ENCODE data around the gene NELFE.
"Not testable (repeated sequence)": the region's sequence is repeated elsewhere in the genome, so short reads cannot be mapped to it uniquely, and the experiment has no call there.

Gene NELFE

GRCh38 chr6:31949926-31950548, 8.7 kb downstream of the NELFE start:
- no peak for DNase-seq (ENCODE audit: low spot score)

GRCh38 chr6:31948753-31949413, 9.9 kb downstream of the NELFE start:
- no peak for DNase-seq (ENCODE audit: low spot score)

- DNase-seq (ENCODE audit: low spot score): no peak
Measured at GRCh38 chr6:31948306-31948705, 10.5 kb downstream of the NELFE start.

- DNase-seq (ENCODE audit: low spot score): no peak
Measured at GRCh38 chr6:31947864-31948263, 10.9 kb downstream of the NELFE start.

GRCh38 chr6:31947070-31947675, 11.6 kb downstream of the NELFE start:
- no peak for DNase-seq (ENCODE audit: low spot score)

GRCh38 chr6:31946370-31946885, 12.3 kb downstream of the NELFE start:
- no peak for DNase-seq (ENCODE audit: low spot score)

GRCh38 chr6:31945507-31946369, 13.0 kb downstream of the NELFE start, which contains the start of gene CFB:
TSS of gene CFB (plus strand) at chr6:31946095. CDS start at chr6:31946222, 127 bp downstream.
- peak; percentile 25 for DNase-seq (ENCODE audit: low spot score)

GRCh38 chr6:31945154-31945506, 13.6 kb downstream of the NELFE start:
- no peak for DNase-seq (ENCODE audit: low spot score)

GRCh38 chr6:31943742-31944141, 15.0 kb downstream of the NELFE start:
- DNase-seq (ENCODE audit: low spot score): no peak

GRCh38 chr6:31940256-31940664, 18.5 kb downstream of the NELFE start:
- peak; percentile 28 for DNase-seq (ENCODE audit: low spot score)

- DNase-seq (ENCODE audit: low spot score): no peak
Measured at GRCh38 chr6:31935823-31936222, 22.9 kb downstream of the NELFE start.

GRCh38 chr6:31935021-31935420, 23.8 kb downstream of the NELFE start:
- DNase-seq (ENCODE audit: low spot score): no peak

- DNase-seq (ENCODE audit: low spot score): no peak
Measured at GRCh38 chr6:31933537-31933936, 25.2 kb downstream of the NELFE start.

GRCh38 chr6:31932137-31932536, 26.6 kb downstream of the NELFE start:
- not testable (repeated sequence) for DNase-seq (ENCODE audit: low spot score)

- DNase-seq (ENCODE audit: low spot score): no peak
Measured at GRCh38 chr6:31930962-31931361, 27.8 kb downstream of the NELFE start.

GRCh38 chr6:31928672-31928939, 30.2 kb downstream of the NELFE start:
- no peak for DNase-seq (ENCODE audit: low spot score)

- no peak for DNase-seq (ENCODE audit: low spot score)
Measured at GRCh38 chr6:31927863-31928671, 30.7 kb downstream of the NELFE start.

- no peak for DNase-seq (ENCODE audit: low spot score)
Measured at GRCh38 chr6:31927242-31927862, 31.4 kb downstream of the NELFE start, which contains the start of gene C2. TSS of gene C2 (plus strand) at chr6:31927717. CDS start at chr6:31927753, 36 bp downstream.

GRCh38 chr6:31922942-31923341, 35.8 kb downstream of the NELFE start:
- peak; percentile 37 for DNase-seq (ENCODE audit: low spot score)

GRCh38 chr6:31920811-31921210, 38.0 kb downstream of the NELFE start:
- DNase-seq (ENCODE audit: low spot score): no peak

All from SW480 (cell line).